Adipose tissue (tissue), 3 donors: ENCODE results near the gene ARAP2. TPM values are rescaled to one million over a fixed set of nuclear protein-coding genes. Genes with fewer than 3 reads are reported as not detected.

ENCODE experiments used
- H3K27ac ChIP-seq: one replicate; pipeline ENCODE4 v1.5.1; 2013; ENCODE audit warnings: low read depth, low read length
- WGBS, 3 donors: extraction: QIAGEN DNeasy Blood & Tissue Kit; methylation state at CpG; one replicate each; pipeline ENCODE4 v1.1.7; 2013; 5-methylcytosine and 5-hydroxymethylcytosine counted together
- polyA plus RNA-seq, 3 donors: library from polyadenylated mRNA; stranded (reverse); fragments of 200-250 nt; gene quantifications; one replicate each; pipeline ENCODE4 v1.2.3, GENCODE V29; 2013
- donor health status: healthy with polysubstance abuse.
- donor health status: Bipolar disorder and iron deficiency.
- donor health status: healthy.

ARAP2 gene
- polyA plus RNA-seq, 3 donors: 1.3 to 3.8 (median 2.1) TPM

- WGBS, 3 donors: 48 to 63% (median 63%) methylated on average over 2 of the region's 2 CpGs
- H3K27ac ChIP-seq: no peak overlapping the region
Observed at GRCh38 chr4:36226430-36227227, 17.7 kb downstream of the ARAP2 start.

GRCh38 chr4:36224972-36225903 is 19.1 kb downstream of the ARAP2 start:
- no peak overlapping the region for H3K27ac ChIP-seq
- WGBS, 3 donors: 56 to 71% (median 58%) methylated on average over 2 of the region's 2 CpGs

- 80 to 93% (median 89%) methylated on average over 1 of the region's 1 CpG for WGBS, 3 donors
Observed at GRCh38 chr4:36222702-36223101, 21.6 kb downstream of the ARAP2 start.

GRCh38 chr4:36220776-36221175 is 23.5 kb downstream of the ARAP2 start:
- 82 to 91% (median 86%) methylated on average over 3 of the region's 3 CpGs for WGBS, 3 donors

More at GRCh38 chr4:36222702-36223101, 21.6 kb downstream of the ARAP2 start:
- no peak overlapping the region for H3K27ac ChIP-seq

GRCh38 chr4:36218121-36218520 is 26.2 kb downstream of the ARAP2 start:
- H3K27ac ChIP-seq: no peak overlapping the region

More at GRCh38 chr4:36220776-36221175, 23.5 kb downstream of the ARAP2 start:
- H3K27ac ChIP-seq: no peak overlapping the region

- WGBS, 3 donors: 92 to 96% (median 96%) methylated on average over 3 of the region's 3 CpGs
- H3K27ac ChIP-seq: no peak overlapping the region
Observed at GRCh38 chr4:36215627-36216026, 28.7 kb downstream of the ARAP2 start.

GRCh38 chr4:36214735-36215485 is 29.4 kb downstream of the ARAP2 start:
- 66 to 88% (median 76%) methylated on average over 4 of the region's 4 CpGs for WGBS, 3 donors
- H3K27ac ChIP-seq: no peak overlapping the region

GRCh38 chr4:36213977-36214376 is 30.3 kb downstream of the ARAP2 start:
- WGBS, 3 donors: 70 to 92% (median 72%) methylated on average over 2 of the region's 2 CpGs
- no peak overlapping the region for H3K27ac ChIP-seq

GRCh38 chr4:36211084-36211483 is 33.2 kb downstream of the ARAP2 start:
- 82 to 96% (median 88%) methylated on average over 1 of the region's 1 CpG for WGBS, 3 donors

GRCh38 chr4:36209941-36210649 is 34.2 kb downstream of the ARAP2 start:
- 61 to 78% (median 73%) methylated on average over 7 of the region's 7 CpGs for WGBS, 3 donors

More at GRCh38 chr4:36211084-36211483, 33.2 kb downstream of the ARAP2 start:
- H3K27ac ChIP-seq: no peak overlapping the region

GRCh38 chr4:36208893-36209473 is 35.3 kb downstream of the ARAP2 start:
- 77 to 93% (median 79%) methylated on average over 4 of the region's 4 CpGs for WGBS, 3 donors
- no peak overlapping the region for H3K27ac ChIP-seq

More at GRCh38 chr4:36209941-36210649, 34.2 kb downstream of the ARAP2 start:
- no peak overlapping the region for H3K27ac ChIP-seq

GRCh38 chr4:36207831-36208520 is 36.3 kb downstream of the ARAP2 start:
- H3K27ac ChIP-seq: no peak overlapping the region
- 65 to 77% (median 68%) methylated on average over 9 of the region's 9 CpGs for WGBS, 3 donors

- no peak overlapping the region for H3K27ac ChIP-seq
- 33 to 97% (median 85%) methylated on average over 1 of the region's 1 CpG for WGBS, 3 donors
Observed at GRCh38 chr4:36207367-36207766, 36.9 kb downstream of the ARAP2 start.

- WGBS, 3 donors: 84 to 93% (median 85%) methylated on average over 3 of the region's 3 CpGs
Observed at GRCh38 chr4:36206603-36207311, 37.6 kb downstream of the ARAP2 start.

GRCh38 chr4:36206012-36206411 is 38.3 kb downstream of the ARAP2 start:
- 45 to 94% (median 88%) methylated on average over 3 of the region's 3 CpGs for WGBS, 3 donors
- no peak overlapping the region for H3K27ac ChIP-seq

More at GRCh38 chr4:36206603-36207311, 37.6 kb downstream of the ARAP2 start:
- no peak overlapping the region for H3K27ac ChIP-seq

- no peak overlapping the region for H3K27ac ChIP-seq
- 94 to 97% (median 97%) methylated on average over 4 of the region's 4 CpGs for WGBS, 3 donors
Observed at GRCh38 chr4:36198861-36199260, 45.5 kb downstream of the ARAP2 start.
